HEK293T (cell line): ENCODE measurements around the gene C19orf25.

Experiments used
- BHLHE40 ChIP-seq: fragments of 450-650 bp; IDR thresholded peaks from 2 replicates; pipeline ENCODE4 v1.6.1; 2016; ENCODE audit warnings: mild to moderate bottlenecking, moderate library complexity, borderline replicate concordance
- FOXM1 ChIP-seq: fragments of 450-650 bp; IDR thresholded peaks from 2 replicates; pipeline ENCODE4 v1.6.1; 2017; ENCODE audit warnings: mild to moderate bottlenecking, borderline replicate concordance
- L3MBTL2 ChIP-seq: fragments of 450-650 bp; conservative IDR thresholded peaks from 2 replicates; pipeline ENCODE4 v1.6.1; 2016; ENCODE audit warnings: mild to moderate bottlenecking
- NFRKB ChIP-seq: fragments of 450-650 bp; IDR thresholded peaks from 2 replicates; pipeline ENCODE4 v1.6.1; 2016; ENCODE audit warnings: mild to moderate bottlenecking, moderate library complexity
- PKNOX1 ChIP-seq: fragments of 450-650 bp; IDR thresholded peaks from 2 replicates; pipeline ENCODE4 v1.6.1; 2016
- SP1 ChIP-seq: fragments of 450-650 bp; IDR thresholded peaks from 2 replicates; pipeline ENCODE4 v1.6.1; 2017
- TARDBP ChIP-seq: fragments of 450-650 bp; IDR thresholded peaks from 2 replicates; pipeline ENCODE4 v1.6.1; 2016

DNA sequence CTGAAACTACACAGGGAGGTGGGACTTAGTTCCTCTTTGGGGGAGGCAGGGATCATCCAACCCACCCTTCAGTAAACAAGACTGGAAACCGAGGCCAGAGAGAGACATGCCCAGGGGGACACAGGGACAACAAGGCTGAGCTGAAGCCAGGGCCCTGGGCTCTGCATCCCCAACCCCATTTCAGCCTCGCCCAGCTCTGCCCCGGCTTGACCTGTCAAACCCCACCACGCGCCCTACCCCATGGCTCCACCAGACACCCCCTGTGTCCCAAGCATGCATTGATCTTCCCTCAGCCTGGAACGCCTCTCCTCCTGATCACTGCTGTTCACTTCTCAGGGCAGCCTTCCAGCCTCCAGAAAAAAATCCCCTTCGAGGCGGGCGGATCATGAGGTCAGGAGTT is 31.1 kb downstream of the C19orf25 start:
- TF ChIP-seq SP1 = no peak
- no peak for TF ChIP-seq PKNOX1
- TF ChIP-seq TARDBP = no peak
- TF ChIP-seq NFRKB = no peak
- TF ChIP-seq FOXM1 = no peak
- no peak for TF ChIP-seq BHLHE40
- no peak for TF ChIP-seq L3MBTL2
